K562 (cell line): ENCODE data around the gene CLCA1. TPM values are rescaled to one million over a fixed set of nuclear protein-coding genes. Genes with fewer than 3 reads are reported as not detected.

Source experiments
- ATAC-seq: fragments of 200-7000 bp; cut with Tn5 transposase; 3 replicates; pipeline ENCODE4 v1.9.1; 2020; ENCODE audit warnings: moderate library complexity
- BruUV-seq: library from RNA; stranded (reverse); fragments of 400-500 nt; replicated peaks from 2 replicates; lab custom pipeline; 2021; lab: Mats Ljungman, UMichigan
- CTCF ChIA-PET: fragments of 300-600 bp; formaldehyde crosslinking; extraction: SDS; loops from one replicate; lab custom pipeline; 2021; ENCODE audit warnings: low intra/inter-chr PET ratio; lab: Yijun Ruan, JAX
- POLR2A ChIA-PET: fragments of 300-600, 350-650 bp; sonication (Branson Sonifier 250); formaldehyde crosslinking; extraction: SDS; loops from one replicate; lab custom pipeline; 2021; ENCODE audit warnings: antibody characterized with exemption, inconsistent platforms; lab: Yijun Ruan, JAX
- DNase-seq, 4 experiments: peaks; one replicate each; pipeline versions ENCODE4 v3.0.0 to v3.0.0-alpha.2; 2011 to 2018; ENCODE audit warnings: low spot score in 3 of 4, mixed read lengths in 3 of 4; ENCODE audit errors: extremely low read depth in 1 of 4
- FAIRE-seq: peaks from 2 replicates; lab custom pipeline; 2011; peaks lifted over from hg19 to GRCh38; lab: Jason Lieb, UNC
- H2AFZ ChIP-seq: 2 replicates; pipeline ENCODE4 v1.6.0; 2011; ENCODE audit warnings: low read depth, low read length, control low read depth, inconsistent platforms
- H3K27ac ChIP-seq: fragments of 200-600 bp; 3 replicates; pipeline ENCODE4 v1.8.0; 2011; ENCODE audit warnings: low read depth, mild to moderate bottlenecking, control low read depth, inconsistent platforms, low read length, moderate library complexity, mixed read lengths; ENCODE audit errors: extremely low read depth
- H3K27me3 ChIP-seq, 2 experiments: fragments of 300-600 bp in 1 of 2; 2 replicates in 1 of 2; 3 replicates in 1 of 2; pipeline versions ENCODE4 v1.6.0 to v1.8.0; 2011; ENCODE audit warnings: inconsistent platforms in 2 of 2, low read length in 2 of 2, mild to moderate bottlenecking in 1 of 2, mixed read lengths in 1 of 2, moderate library complexity in 1 of 2; ENCODE audit not compliant: control insufficient read depth in 2 of 2, insufficient read depth in 2 of 2
- H3K36me3 ChIP-seq: fragments of 300-600 bp; 3 replicates; pipeline ENCODE4 v1.8.0; 2011; ENCODE audit warnings: mild to moderate bottlenecking, low read length, inconsistent platforms; ENCODE audit not compliant: control insufficient read depth, insufficient read depth
- H3K4me1 ChIP-seq, 2 experiments: fragments of 200-600 bp in 1 of 2; replicated peaks in 1 of 2; 2 replicates in 1 of 2; 3 replicates in 1 of 2; pipeline versions ENCODE4 v1.5.1 to v1.8.0; 2011; ENCODE audit warnings: inconsistent platforms in 2 of 2, low read length in 2 of 2, mild to moderate bottlenecking in 1 of 2, mixed read lengths in 1 of 2, moderate library complexity in 1 of 2; ENCODE audit not compliant: control insufficient read depth in 2 of 2, insufficient read depth in 2 of 2
- H3K4me2 ChIP-seq: 2 replicates; pipeline ENCODE4 v1.6.1; 2011; ENCODE audit warnings: low read length, control low read depth, inconsistent platforms, mixed read lengths; ENCODE audit not compliant: insufficient read depth
- H3K4me3 ChIP-seq: fragments of 200-600 bp; sonication (generic), shearing (Covaris generic); 2 replicates; pipeline ENCODE4 v1.5.1; 2016; ENCODE audit warnings: control low read depth, inconsistent platforms
- H3K79me2 ChIP-seq: fragments of 200-600 bp; 3 replicates; pipeline ENCODE4 v1.8.0; 2011; ENCODE audit warnings: low read length, inconsistent platforms; ENCODE audit not compliant: control insufficient read depth, insufficient read depth
- H3K9ac ChIP-seq, 2 experiments: 2 replicates each; pipeline versions ENCODE4 v1.6.0 to v1.6.1; 2011; ENCODE audit warnings: low read depth in 2 of 2, low read length in 2 of 2, control low read depth in 1 of 2, inconsistent platforms in 1 of 2, mild to moderate bottlenecking in 1 of 2, mixed read lengths in 1 of 2; ENCODE audit not compliant: insufficient read depth in 1 of 2
- H3K9me1 ChIP-seq: one replicate; pipeline ENCODE4 v1.6.0; 2011; ENCODE audit warnings: inconsistent platforms, mild to moderate bottlenecking, low read length, moderate library complexity; ENCODE audit not compliant: control insufficient read depth, insufficient read depth
- H3K9me3 ChIP-seq: replicated peaks from 2 replicates; pipeline ENCODE4 v1.5.1; 2011; ENCODE audit warnings: low read depth, low read length, inconsistent platforms; ENCODE audit not compliant: control insufficient read depth, insufficient read depth
- H4K20me1 ChIP-seq: replicated peaks from 2 replicates; pipeline ENCODE4 v1.6.1; 2011; ENCODE audit warnings: low read length, inconsistent platforms, mixed read lengths; ENCODE audit not compliant: control insufficient read depth, insufficient read depth
- CHD1 ChIP-seq: fragments of 200-600 bp; sonication (generic); IDR thresholded peaks from one replicate; pipeline ENCODE4 v1.6.1; 2012; ENCODE audit warnings: mild to moderate bottlenecking, moderate library complexity, low read length, inconsistent platforms
- CREM ChIP-seq: IDR thresholded peaks from 2 replicates; pipeline ENCODE4 v1.6.1; 2014; ENCODE audit warnings: antibody characterized with exemption, low read depth
- FIP1L1 ChIP-seq: fragments of 200-400 bp; formaldehyde crosslinking; IDR thresholded peaks from 2 replicates; pipeline ENCODE4 v1.6.1; 2018; ENCODE audit warnings: mild to moderate bottlenecking, low read depth, low read length; ENCODE audit not compliant: poor library complexity, severe bottlenecking
- LCOR ChIP-seq: sonication (generic); formaldehyde crosslinking; IDR thresholded peaks from 2 replicates; pipeline ENCODE4 v1.8.0; 2022; ENCODE audit warnings: mild to moderate bottlenecking, missing genetic modification reagents
- PML ChIP-seq: IDR thresholded peaks from 2 replicates; pipeline ENCODE4 v1.6.1; 2012; ENCODE audit warnings: low read length, inconsistent platforms
- TARDBP ChIP-seq: fragments of 450-650 bp; IDR thresholded peaks from 2 replicates; pipeline ENCODE4 v1.6.1; 2016
- ZNF408 ChIP-seq: fragments of 250-450 bp; sonication (Bioruptor Pico); IDR thresholded peaks from 2 replicates; pipeline ENCODE4 v1.4.0; 2020; ENCODE audit warnings: low read depth, mild to moderate bottlenecking, moderate library complexity
- ZNF75A ChIP-seq: fragments of 450-650 bp; formaldehyde crosslinking; IDR thresholded peaks from 2 replicates; pipeline ENCODE4 v1.4.0; 2020; ENCODE audit warnings: mild to moderate bottlenecking
- ZNF77 ChIP-seq: fragments of 250-450 bp; sonication (Bioruptor Pico); IDR thresholded peaks from 2 replicates; pipeline ENCODE4 v1.5.0; 2020
- ZNF785 ChIP-seq: fragments of 250-450 bp; sonication (Bioruptor Pico); IDR thresholded peaks from 2 replicates; pipeline ENCODE4 v1.4.0; 2020; ENCODE audit warnings: mild to moderate bottlenecking
- WGBS: fragments of 100-300 bp; shearing (Covaris generic); methylation state at CpG from one replicate; pipeline ENCODE4 v1.1.6; 2016; ENCODE audit warnings: low coverage, mixed read lengths; ENCODE audit not compliant: insufficient coverage; ENCODE audit errors: missing lambda C conversion rate; 5-methylcytosine and 5-hydroxymethylcytosine counted together
- in situ Hi-C: fragments of 300-500 bp; cut with MboI; formaldehyde crosslinking; loops from 4 replicates; pipeline ENCODE4 v1.15.0; 2018; ENCODE audit warnings: inconsistent platforms, mixed read lengths
- intact Hi-C: fragments of 100-400 bp; cut with micrococcal nuclease; formaldehyde crosslinking; loops from 2 replicates; pipeline ENCODE4 v1.14.2; 2022
- polyA plus RNA-seq, 8 experiments: library from polyadenylated mRNA; depleted of rRNA in 4 of 8; stranded (reverse) in 5 of 8; unstranded in 3 of 8; fragments of >200 nt; fragmentation: Nextera tagmentation in 2 of 8; fragmentation: Illumina TruSeq in 1 of 8; extraction: Ambion mirVana in 2 of 8; extraction: Trizol in 1 of 8; gene quantifications; 2 replicates each; pipeline versions ENCODE4 v1.2.1 to v1.2.3, GENCODE V29; 2011 to 2014; ENCODE audit warnings: inconsistent platforms in 1 of 8, missing spikeins in 1 of 8
- total RNA-seq, 7 experiments: library from RNA; depleted of rRNA in 6 of 7; stranded (reverse); fragments of >200 nt in 6 of 7; fragmentation: Illumina TruSeq in 2 of 7; extraction: Trizol in 2 of 7; gene quantifications; 2 replicates each; pipeline versions ENCODE4 v1.2.1 to v1.2.3, GENCODE V29; 2011 to 2021; ENCODE audit warnings: low replicate concordance in 1 of 7
- TF ChIP-seq, protein P1 (sequence below), 2 experiments: IDR thresholded peaks in 1 of 2; conservative IDR thresholded peaks in 1 of 2; 2 replicates each; pipeline ENCODE4 v1.6.1; 2016; ENCODE audit warnings: low read depth in 2 of 2, mild to moderate bottlenecking in 1 of 2, missing compliant biosample characterization in 1 of 2, missing genetic modification characterization in 1 of 2, moderate library complexity in 1 of 2
- TF ChIP-seq, protein P2 (sequence below): fragments of 250-450 bp; sonication (Bioruptor Pico); IDR thresholded peaks from 2 replicates; pipeline ENCODE4 v1.4.0; 2020

Gene CLCA1
- total and polyA plus RNA-seq, 9 of the 15 experiments (the other 6 are each of a cell fraction or from before 2014, with no cell fraction given), result 0.03 to 0.08 (median 0.04) TPM; not detected in 6

DNA sequence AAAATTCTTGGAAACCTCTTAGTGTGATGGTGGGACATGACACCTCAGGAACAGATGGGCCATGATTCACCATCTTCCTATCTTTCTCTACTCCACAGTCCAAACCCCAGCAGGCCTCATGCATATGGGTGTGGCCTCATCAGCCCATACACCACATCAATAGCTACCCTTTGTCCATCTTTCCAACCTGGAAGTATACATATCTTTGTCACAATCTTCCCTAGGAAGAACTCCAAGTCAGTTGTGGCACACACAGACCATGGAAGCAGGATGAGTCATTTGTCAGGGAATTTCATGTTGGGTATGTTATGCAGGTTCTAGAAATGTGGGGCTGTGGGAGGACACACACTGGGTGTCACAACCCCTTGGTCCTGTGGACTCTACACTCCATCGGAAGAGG, 47.6 kb downstream of the CLCA1 start:
- ATAC-seq (no peak), FAIRE-seq (no peak), DNase-seq (no peak)
- 0% methylated on average over 1 of the region's 1 CpG for WGBS
- Histone ChIP-seq H3K4me1 (no peaks in the 10 kb centered on the region), H3K9me1 (no peaks in the 10 kb centered on the region), H2AFZ (no peak overlapping the region), H3K9ac (no peak overlapping the region), H4K20me1 (no peaks in the 10 kb centered on the region), H3K4me3 (no peak overlapping the region), H3K27me3 (no peaks in the 10 kb centered on the region), H3K27ac (no peak overlapping the region), H3K9me3 (no peaks in the 10 kb centered on the region), H3K36me3 (no peaks in the 10 kb centered on the region), H3K4me2 (no peak overlapping the region), H3K79me2 (no peaks in the 10 kb centered on the region)
- intact Hi-C loops (no loop called here), in situ Hi-C loops (no loop called here)
- no TSS peak for BruUV-seq
- ChIA-PET POLR2A (no interaction called here), CTCF (interaction anchor here (1.1 kb wide), 1 partner anchor 17 kb away, joined by 3 read pairs; no protein-coding TSS in a partner anchor)
- TF ChIP-seq LCOR (CRISPR knock-in tag) (no peak), CREM (no peak), FIP1L1 (no peak), TARDBP (no peak), ZNF77 (CRISPR knock-in tag) (no peak), PML (no peak), CHD1 (no peak), ZNF785 (CRISPR knock-in tag) (no peak), ZNF408 (CRISPR knock-in tag) (no peak), ZNF75A (CRISPR knock-in tag) (no peak)
- TF ChIP-seq, protein P1, sequence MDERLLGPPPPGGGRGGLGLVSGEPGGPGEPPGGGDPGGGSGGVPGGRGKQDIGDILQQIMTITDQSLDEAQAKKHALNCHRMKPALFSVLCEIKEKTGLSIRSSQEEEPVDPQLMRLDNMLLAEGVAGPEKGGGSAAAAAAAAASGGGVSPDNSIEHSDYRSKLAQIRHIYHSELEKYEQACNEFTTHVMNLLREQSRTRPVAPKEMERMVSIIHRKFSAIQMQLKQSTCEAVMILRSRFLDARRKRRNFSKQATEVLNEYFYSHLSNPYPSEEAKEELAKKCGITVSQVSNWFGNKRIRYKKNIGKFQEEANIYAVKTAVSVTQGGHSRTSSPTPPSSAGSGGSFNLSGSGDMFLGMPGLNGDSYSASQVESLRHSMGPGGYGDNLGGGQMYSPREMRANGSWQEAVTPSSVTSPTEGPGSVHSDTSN (CRISPR knock-in tag; IDR thresholded peaks at IDR 0.05; ENCODE audit: low read depth), result no peak
- TF ChIP-seq, protein P1 (tag; conservative IDR thresholded peaks at IDR 0.05; ENCODE audit: low read depth), result no peak
- TF ChIP-seq, protein P2, sequence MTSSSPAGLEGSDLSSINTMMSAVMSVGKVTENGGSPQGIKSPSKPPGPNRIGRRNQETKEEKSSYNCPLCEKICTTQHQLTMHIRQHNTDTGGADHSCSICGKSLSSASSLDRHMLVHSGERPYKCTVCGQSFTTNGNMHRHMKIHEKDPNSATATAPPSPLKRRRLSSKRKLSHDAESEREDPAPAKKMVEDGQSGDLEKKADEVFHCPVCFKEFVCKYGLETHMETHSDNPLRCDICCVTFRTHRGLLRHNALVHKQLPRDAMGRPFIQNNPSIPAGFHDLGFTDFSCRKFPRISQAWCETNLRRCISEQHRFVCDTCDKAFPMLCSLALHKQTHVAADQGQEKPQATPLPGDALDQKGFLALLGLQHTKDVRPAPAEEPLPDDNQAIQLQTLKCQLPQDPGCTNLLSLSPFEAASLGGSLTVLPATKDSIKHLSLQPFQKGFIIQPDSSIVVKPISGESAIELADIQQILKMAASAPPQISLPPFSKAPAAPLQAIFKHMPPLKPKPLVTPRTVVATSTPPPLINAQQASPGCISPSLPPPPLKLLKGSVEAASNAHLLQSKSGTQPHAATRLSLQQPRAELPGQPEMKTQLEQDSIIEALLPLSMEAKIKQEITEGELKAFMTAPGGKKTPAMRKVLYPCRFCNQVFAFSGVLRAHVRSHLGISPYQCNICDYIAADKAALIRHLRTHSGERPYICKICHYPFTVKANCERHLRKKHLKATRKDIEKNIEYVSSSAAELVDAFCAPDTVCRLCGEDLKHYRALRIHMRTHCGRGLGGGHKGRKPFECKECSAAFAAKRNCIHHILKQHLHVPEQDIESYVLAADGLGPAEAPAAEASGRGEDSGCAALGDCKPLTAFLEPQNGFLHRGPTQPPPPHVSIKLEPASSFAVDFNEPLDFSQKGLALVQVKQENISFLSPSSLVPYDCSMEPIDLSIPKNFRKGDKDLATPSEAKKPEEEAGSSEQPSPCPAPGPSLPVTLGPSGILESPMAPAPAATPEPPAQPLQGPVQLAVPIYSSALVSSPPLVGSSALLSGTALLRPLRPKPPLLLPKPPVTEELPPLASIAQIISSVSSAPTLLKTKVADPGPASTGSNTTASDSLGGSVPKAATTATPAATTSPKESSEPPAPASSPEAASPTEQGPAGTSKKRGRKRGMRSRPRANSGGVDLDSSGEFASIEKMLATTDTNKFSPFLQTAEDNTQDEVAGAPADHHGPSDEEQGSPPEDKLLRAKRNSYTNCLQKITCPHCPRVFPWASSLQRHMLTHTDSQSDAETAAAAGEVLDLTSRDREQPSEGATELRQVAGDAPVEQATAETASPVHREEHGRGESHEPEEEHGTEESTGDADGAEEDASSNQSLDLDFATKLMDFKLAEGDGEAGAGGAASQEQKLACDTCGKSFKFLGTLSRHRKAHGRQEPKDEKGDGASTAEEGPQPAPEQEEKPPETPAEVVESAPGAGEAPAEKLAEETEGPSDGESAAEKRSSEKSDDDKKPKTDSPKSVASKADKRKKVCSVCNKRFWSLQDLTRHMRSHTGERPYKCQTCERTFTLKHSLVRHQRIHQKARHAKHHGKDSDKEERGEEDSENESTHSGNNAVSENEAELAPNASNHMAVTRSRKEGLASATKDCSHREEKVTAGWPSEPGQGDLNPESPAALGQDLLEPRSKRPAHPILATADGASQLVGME (CRISPR knock-in tag), result no peak
